HG02852 (cell line): ENCODE results near the gene HRH2.
"Not testable (repeated sequence)": the region's sequence is repeated elsewhere in the genome, so short reads cannot be mapped to it uniquely, and the experiment has no call there.

Experiments used
- ATAC-seq: cut with Tn5 transposase; IDR thresholded peaks from one replicate; pipeline ENCODE4 v1.9.1; 2021; ENCODE audit warnings: mild to moderate bottlenecking, moderate library complexity; ENCODE audit not compliant: unreplicated experiment

HRH2 gene

GRCh38 chr5:175646251-175646650 is 11.6 kb upstream of the HRH2 start:
- ATAC-seq, result no peak

- ATAC-seq, result no peak
Measured at GRCh38 chr5:175649967-175650366, 7.9 kb upstream of the HRH2 start.

GRCh38 chr5:175650430-175651205 is 7.3 kb upstream of the HRH2 start:
- not testable (repeated sequence) for ATAC-seq

GRCh38 chr5:175652741-175653663 is 4.9 kb upstream of the HRH2 start:
- ATAC-seq, result peak; percentile 48

- no peak for ATAC-seq
Measured at GRCh38 chr5:175653763-175654162, 4.1 kb upstream of the HRH2 start.

- no peak for ATAC-seq
Measured at GRCh38 chr5:175654339-175654738, 3.5 kb upstream of the HRH2 start.

GRCh38 chr5:175654807-175655206 is 3.1 kb upstream of the HRH2 start:
- no peak for ATAC-seq

- ATAC-seq, result no peak
Measured at GRCh38 chr5:175655411-175655810, 2.5 kb upstream of the HRH2 start.

- ATAC-seq, result no peak
Measured at GRCh38 chr5:175656966-175657365, 905 bp upstream of the HRH2 start.

GRCh38 chr5:175658299-175659145 is 651 bp downstream of the HRH2 start:
- ATAC-seq, result no peak

- no peak for ATAC-seq
Measured at GRCh38 chr5:175659546-175660253, 1.8 kb downstream of the HRH2 start.

GRCh38 chr5:175663186-175664184 is 5.6 kb downstream of the HRH2 start:
- no peak for ATAC-seq

GRCh38 chr5:175664723-175665122 is 6.9 kb downstream of the HRH2 start:
- no peak for ATAC-seq

GRCh38 chr5:175666216-175666615 is 8.3 kb downstream of the HRH2 start:
- ATAC-seq, result no peak

- no peak for ATAC-seq
Measured at GRCh38 chr5:175668006-175668405, 10.1 kb downstream of the HRH2 start.

- no peak for ATAC-seq
Measured at GRCh38 chr5:175670372-175670771, 12.5 kb downstream of the HRH2 start.

- ATAC-seq, result no peak
Measured at GRCh38 chr5:175671013-175671412, 13.1 kb downstream of the HRH2 start.

GRCh38 chr5:175672976-175673648 is 15.2 kb downstream of the HRH2 start:
- ATAC-seq, result no peak
